ENCODE data around the gene SLC6A8. TPM values are rescaled to one million over a fixed set of nuclear protein-coding genes. Genes with fewer than 3 reads are reported as not detected.
A peak's percentile ranks its signal among the peaks of the same experiment; 100 is the strongest.
"Not testable (repeated sequence)": the region's sequence is repeated elsewhere in the genome, so short reads cannot be mapped to it uniquely, and the experiment has no call there.

SLC6A8 gene
- total RNA-seq, 1 donor from 2014 or later: 5.9 TPM

- peak; percentile 86 for DNase-seq (ENCODE audit: low spot score)
- no peaks in the 10 kb centered on the region for H3K27me3 Mint-ChIP-seq (ENCODE audit: insufficient read depth)
- intact Hi-C loops (cut with micrococcal nuclease): loop anchor here (1.0 to 10.0 kb wide), 6 partner anchors 70 to 823 kb away; partner anchors contain the start of genes ARHGAP4, HCFC1, IDH3G and IKBKG
- H3K27ac Mint-ChIP-seq: peak within 1 kb of the TSS; percentile 85
- peaks cover 17% of the 10 kb centered on the region for H3K4me1 Mint-ChIP-seq (ENCODE audit: low read depth)
- peaks cover 14% of the 10 kb centered on the region for H3K36me3 Mint-ChIP-seq (ENCODE audit: low read depth)
- no peaks in the 10 kb centered on the region for H3K9me3 Mint-ChIP-seq
- peak within 1 kb of the TSS; percentile 92 for H3K4me3 Mint-ChIP-seq
Measured at GRCh38 chrX:153724252-153725038, 36.7 kb downstream of the SLC6A8 start, which contains the start of the genes ABCD1 and BCAP31. TSS of gene ABCD1 (plus strand) at chrX:153724856. CDS start at chrX:153725267, 411 bp downstream. TSS of gene BCAP31 (minus strand) at chrX:153724387. CDS start at chrX:153723244, 1,143 bp downstream.

GRCh38 chrX:153725039-153725831, 37.5 kb downstream of the SLC6A8 start:
- no peak overlapping the region for H3K27ac Mint-ChIP-seq
- H3K4me3 Mint-ChIP-seq: peak overlapping the region; percentile 42
- intact Hi-C loops (cut with micrococcal nuclease): loop anchor here (2.0 to 10.0 kb wide), 2 partner anchors 202 to 670 kb away; partner anchors contain the start of genes ARHGAP4 and RPL10
- H3K27me3 Mint-ChIP-seq (ENCODE audit: insufficient read depth): no peaks in the 10 kb centered on the region
- H3K9me3 Mint-ChIP-seq: no peaks in the 10 kb centered on the region
- DNase-seq (ENCODE audit: low spot score): no peak
- H3K4me1 Mint-ChIP-seq (ENCODE audit: low read depth): peaks cover 17% of the 10 kb centered on the region
- peaks cover 14% of the 10 kb centered on the region for H3K36me3 Mint-ChIP-seq (ENCODE audit: low read depth)

- peak overlapping the region; percentile 42 for H3K4me3 Mint-ChIP-seq
- H3K27me3 Mint-ChIP-seq (ENCODE audit: insufficient read depth): no peaks in the 10 kb centered on the region
- H3K4me1 Mint-ChIP-seq (ENCODE audit: low read depth): peaks cover 21% of the 10 kb centered on the region
- DNase-seq (ENCODE audit: low spot score): no peak
- intact Hi-C loops (cut with micrococcal nuclease): loop anchor here (2.0 to 10.0 kb wide), 2 partner anchors 201 to 669 kb away; partner anchors contain the start of genes ARHGAP4 and RPL10
- no peaks in the 10 kb centered on the region for H3K9me3 Mint-ChIP-seq
- H3K36me3 Mint-ChIP-seq (ENCODE audit: low read depth): peaks cover 17% of the 10 kb centered on the region
- H3K27ac Mint-ChIP-seq: no peak overlapping the region
Measured at GRCh38 chrX:153725832-153726285, 38.1 kb downstream of the SLC6A8 start.

GRCh38 chrX:153726286-153727122, 38.8 kb downstream of the SLC6A8 start:
- peaks cover 3% of the 10 kb centered on the region for H3K9me3 Mint-ChIP-seq
- peak; percentile 31 for DNase-seq (ENCODE audit: low spot score)
- intact Hi-C loops (cut with micrococcal nuclease): loop anchor here (10.0 kb wide), 1 partner anchor 668 kb away; the partner anchor contains the start of gene RPL10
- H3K27ac Mint-ChIP-seq: peak overlapping the region; percentile 63
- peaks cover 28% of the 10 kb centered on the region for H3K4me1 Mint-ChIP-seq (ENCODE audit: low read depth)
- no peaks in the 10 kb centered on the region for H3K27me3 Mint-ChIP-seq (ENCODE audit: insufficient read depth)
- peaks cover 22% of the 10 kb centered on the region for H3K36me3 Mint-ChIP-seq (ENCODE audit: low read depth)
- H3K4me3 Mint-ChIP-seq: peak overlapping the region; percentile 72

- H3K9me3 Mint-ChIP-seq: peaks cover 8% of the 10 kb centered on the region
- no peak for DNase-seq (ENCODE audit: low spot score)
- peak overlapping the region; percentile 63 for H3K27ac Mint-ChIP-seq
Measured at GRCh38 chrX:153727123-153727931, 39.6 kb downstream of the SLC6A8 start.

GRCh38 chrX:153728095-153728494, 40.4 kb downstream of the SLC6A8 start:
- Mint-ChIP-seq H3K9me3 (peaks cover 8% of the 10 kb centered on the region), H3K4me1 (ENCODE audit: low read depth) (peaks cover 24% of the 10 kb centered on the region), H3K27ac (no peak overlapping the region), H3K36me3 (ENCODE audit: low read depth) (peaks cover 17% of the 10 kb centered on the region), H3K4me3 (no peak overlapping the region), H3K27me3 (ENCODE audit: insufficient read depth) (no peaks in the 10 kb centered on the region)
- intact Hi-C loops (cut with micrococcal nuclease): loop anchor here (10.0 kb wide), 1 partner anchor 667 kb away; the partner anchor contains the start of gene RPL10
- DNase-seq (ENCODE audit: low spot score): no peak

More at GRCh38 chrX:153727123-153727931, 39.6 kb downstream of the SLC6A8 start:
- Mint-ChIP-seq H3K36me3 (ENCODE audit: low read depth) (peaks cover 23% of the 10 kb centered on the region), H3K4me1 (ENCODE audit: low read depth) (peaks cover 31% of the 10 kb centered on the region), H3K4me3 (peak overlapping the region; percentile 72), H3K27me3 (ENCODE audit: insufficient read depth) (no peaks in the 10 kb centered on the region)
- intact Hi-C loops (cut with micrococcal nuclease): loop anchor here (10.0 kb wide), 1 partner anchor 667 kb away; the partner anchor contains the start of gene RPL10

- Mint-ChIP-seq H3K27ac (no peak overlapping the region), H3K4me3 (no peak overlapping the region)
- intact Hi-C loops (cut with micrococcal nuclease): loop anchor here (10.0 kb wide), 1 partner anchor 666 kb away; the partner anchor contains the start of gene RPL10
Measured at GRCh38 chrX:153728951-153729631, 41.4 kb downstream of the SLC6A8 start.

GRCh38 chrX:153730115-153730514, 42.4 kb downstream of the SLC6A8 start:
- peaks cover 24% of the 10 kb centered on the region for H3K36me3 Mint-ChIP-seq (ENCODE audit: low read depth)
- DNase-seq (ENCODE audit: low spot score); H3K9me3 Mint-ChIP-seq; intact Hi-C loops (cut with micrococcal nuclease); H3K27me3 Mint-ChIP-seq (ENCODE audit: insufficient read depth); H3K4me3 Mint-ChIP-seq; H3K27ac Mint-ChIP-seq: not testable (repeated sequence)
- H3K4me1 Mint-ChIP-seq (ENCODE audit: low read depth): peaks cover 28% of the 10 kb centered on the region

More at GRCh38 chrX:153728951-153729631, 41.4 kb downstream of the SLC6A8 start:
- Mint-ChIP-seq H3K4me1 (ENCODE audit: low read depth) (peaks cover 24% of the 10 kb centered on the region), H3K9me3 (peaks cover 8% of the 10 kb centered on the region), H3K27me3 (ENCODE audit: insufficient read depth) (no peaks in the 10 kb centered on the region), H3K36me3 (ENCODE audit: low read depth) (peaks cover 17% of the 10 kb centered on the region)
- no peak for DNase-seq (ENCODE audit: low spot score)

- Mint-ChIP-seq H3K9me3 (peaks cover 8% of the 10 kb centered on the region), H3K27ac (peak overlapping the region; percentile 61), H3K27me3 (ENCODE audit: insufficient read depth) (no peaks in the 10 kb centered on the region), H3K4me3 (no peak overlapping the region), H3K36me3 (ENCODE audit: low read depth) (peaks cover 31% of the 10 kb centered on the region), H3K4me1 (ENCODE audit: low read depth) (peaks cover 35% of the 10 kb centered on the region)
- intact Hi-C loops (cut with micrococcal nuclease): no loop called here
- DNase-seq (ENCODE audit: low spot score): no peak
Measured at GRCh38 chrX:153731117-153731844, 43.6 kb downstream of the SLC6A8 start.

- Mint-ChIP-seq H3K4me1 (ENCODE audit: low read depth) (peaks cover 34% of the 10 kb centered on the region), H3K4me3 (no peak overlapping the region), H3K9me3 (peaks cover 8% of the 10 kb centered on the region), H3K36me3 (ENCODE audit: low read depth) (peaks cover 32% of the 10 kb centered on the region), H3K27ac (peak overlapping the region; percentile 40), H3K27me3 (ENCODE audit: insufficient read depth) (no peaks in the 10 kb centered on the region)
- intact Hi-C loops (cut with micrococcal nuclease): no loop called here
- no peak for DNase-seq (ENCODE audit: low spot score)
Measured at GRCh38 chrX:153731845-153732215, 44.1 kb downstream of the SLC6A8 start.

All from activated T-helper 1 cell treated with anti-CD3 and anti-CD28 coated beads, Interleukin-12 subunit alpha, Interleukin-12 subunit beta, Interleukin-2, Interleukin-4 antibody, amounts not matched to agents 30 ng/mL and 10 ng/mL and 1 ng/mL, durations not matched to agents 14 hours and 24 hours and 36 hours (primary cell).